BLaER1 treated with 17β-estradiol and CSF1 and Interleukin-3, amounts not matched to agents 10 nM and 100 nM (cell line): Measurements from ENCODE around the gene MARCHF2.
A peak's percentile ranks its signal among the peaks of the same experiment; 100 is the strongest.
"Not testable (repeated sequence)": the region's sequence is repeated elsewhere in the genome, so short reads cannot be mapped to it uniquely, and the experiment has no call there.

Experiments used
- H3K27ac ChIP-seq, 11 experiments: shearing (Covaris generic); formaldehyde crosslinking; 2 replicates each; pipeline ENCODE4 v1.8.1; 2022
- H3K27me3 ChIP-seq, 11 experiments: shearing (Covaris generic); formaldehyde crosslinking; 2 replicates each; pipeline ENCODE4 v1.8.1; 2022
- H3K36me3 ChIP-seq, 11 experiments: shearing (Covaris generic); formaldehyde crosslinking; 2 replicates each; pipeline ENCODE4 v1.8.1; 2022
- H3K4me1 ChIP-seq, 10 experiments: shearing (Covaris generic); formaldehyde crosslinking; 2 replicates each; pipeline ENCODE4 v1.8.1; 2022
- H3K4me2 ChIP-seq, 11 experiments: shearing (Covaris generic); formaldehyde crosslinking; 2 replicates each; pipeline ENCODE4 v1.8.1; 2022
- H3K4me3 ChIP-seq, 10 experiments: shearing (Covaris generic); formaldehyde crosslinking; 2 replicates each; pipeline ENCODE4 v1.8.1; 2022
- H3K9ac ChIP-seq, 11 experiments: shearing (Covaris generic); formaldehyde crosslinking; 2 replicates each; pipeline ENCODE4 v1.8.1; 2022
- H3K9me3 ChIP-seq, 11 experiments: shearing (Covaris generic); formaldehyde crosslinking; replicated peaks in 1 of 11; 2 replicates each; pipeline ENCODE4 v1.8.1; 2022
- H4K20me1 ChIP-seq, 11 experiments: shearing (Covaris generic); formaldehyde crosslinking; 2 replicates each; pipeline ENCODE4 v1.8.1; 2022
- Cebpa-rat ChIP-seq, 11 experiments: shearing (Covaris generic); IDR thresholded peaks; 2 replicates each; pipeline ENCODE4 v1.8.1; 2022

The MARCHF2 gene

DNA sequence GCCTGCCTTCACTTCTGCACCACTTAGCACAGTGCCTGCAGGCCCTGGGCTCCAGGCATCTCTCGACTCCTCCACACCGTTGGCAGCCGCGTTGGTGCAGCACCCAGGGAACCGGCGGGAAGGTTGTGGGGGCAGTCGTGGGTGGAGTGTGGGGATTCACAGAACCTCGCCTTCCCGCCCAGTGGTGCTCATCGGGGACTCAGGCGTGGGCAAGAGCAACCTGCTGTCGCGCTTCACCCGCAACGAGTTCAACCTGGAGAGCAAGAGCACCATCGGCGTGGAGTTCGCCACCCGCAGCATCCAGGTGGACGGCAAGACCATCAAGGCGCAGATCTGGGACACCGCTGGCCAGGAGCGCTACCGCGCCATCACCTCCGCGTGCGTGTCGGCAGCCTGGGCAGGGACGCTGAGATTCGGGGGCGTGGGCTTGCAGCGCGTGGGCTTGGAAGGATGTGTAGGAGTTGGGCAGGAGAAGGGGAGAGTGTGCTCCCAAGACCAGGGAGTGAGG is 13.4 kb upstream of the MARCHF2 start:
- Histone ChIP-seq H3K4me3 (no peak overlapping the region), H3K4me2 (no peak overlapping the region), H3K9ac (no peak overlapping the region), H4K20me1 (peaks cover 39 to 82% (median 67%) of the 10 kb centered on the region in 11 experiments), H3K27ac (no peak overlapping the region), H3K4me1 (peaks cover 6 to 39% (median 28%) of the 10 kb centered on the region in 10 experiments; a peak in 19 of 20 replicates), H3K36me3 (peaks cover 41 to 85% (median 55%) of the 10 kb centered on the region in 11 experiments), H3K9me3 (no peaks in the 10 kb centered on the region), H3K27me3 (no peaks in the 10 kb centered on the region)
- no peak for TF ChIP-seq Cebpa-rat (IDR thresholded peaks at IDR 0.05)

DNA sequence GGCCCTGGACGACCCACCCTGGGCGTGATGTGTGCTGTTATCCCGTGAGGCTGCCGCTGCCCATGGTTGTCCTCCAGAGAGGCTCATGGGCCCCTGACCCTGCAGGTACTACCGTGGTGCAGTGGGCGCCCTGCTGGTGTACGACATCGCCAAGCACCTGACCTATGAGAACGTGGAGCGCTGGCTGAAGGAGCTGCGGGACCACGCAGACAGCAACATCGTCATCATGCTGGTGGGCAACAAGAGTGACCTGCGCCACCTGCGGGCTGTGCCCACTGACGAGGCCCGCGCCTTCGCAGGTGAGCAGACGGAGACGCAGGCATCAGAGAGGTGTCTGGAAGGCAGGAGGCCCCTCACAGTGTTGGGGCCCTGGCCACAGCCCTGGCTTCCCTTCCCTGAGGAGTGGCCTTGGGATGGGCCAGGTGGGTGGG is 11.1 kb upstream of the MARCHF2 start:
- Histone ChIP-seq H3K27me3 (no peaks in the 10 kb centered on the region), H3K9me3 (no peaks in the 10 kb centered on the region), H3K27ac (no peak overlapping the region), H3K9ac (no peak overlapping the region), H3K4me3 (no peak overlapping the region), H4K20me1 (peaks cover 18 to 59% (median 44%) of the 10 kb centered on the region in 11 experiments), H3K36me3 (peaks cover 46 to 88% (median 63%) of the 10 kb centered on the region in 11 experiments), H3K4me1 (peaks cover 3 to 22% (median 17%) of the 10 kb centered on the region in 10 experiments; a peak in 19 of 20 replicates), H3K4me2 (no peak overlapping the region)
- TF ChIP-seq Cebpa-rat (IDR thresholded peaks at IDR 0.05): no peak

DNA sequence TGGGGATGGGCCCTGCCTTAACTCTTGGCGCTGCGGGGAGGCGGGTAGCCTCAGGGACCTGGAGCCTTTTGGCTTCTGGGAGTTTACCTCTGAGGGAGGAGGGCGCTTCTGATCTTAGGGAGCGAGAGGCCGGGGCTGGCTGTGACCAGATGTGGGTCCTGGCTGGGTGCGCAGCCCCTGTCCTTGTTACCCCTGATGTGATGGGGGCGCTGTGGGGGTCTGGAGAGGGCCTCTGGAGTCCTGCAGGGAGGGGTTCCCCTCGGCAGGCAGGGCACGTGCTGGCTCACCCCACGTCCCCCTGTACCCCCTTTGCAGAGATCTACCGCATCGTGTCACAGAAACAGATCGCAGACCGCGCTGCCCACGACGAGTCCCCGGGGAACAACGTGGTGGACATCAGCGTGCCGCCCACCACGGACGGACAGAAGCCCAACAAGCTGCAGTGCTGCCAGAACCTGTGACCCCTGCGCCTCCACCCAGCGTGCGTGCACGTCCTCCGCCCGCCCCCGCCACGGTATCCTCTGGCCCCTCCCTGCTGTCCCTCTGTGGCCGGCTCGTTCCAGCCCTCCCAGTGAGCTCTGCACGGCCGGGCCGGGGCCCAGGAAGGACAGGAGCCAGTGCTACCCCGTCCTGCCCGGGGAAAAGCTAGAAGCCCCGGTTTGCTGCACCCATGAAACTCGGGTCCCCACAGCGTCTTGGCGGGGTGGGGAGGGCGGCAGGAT is 9.8 kb upstream of the MARCHF2 start:
- no peak overlapping the region for H3K4me3 ChIP-seq
- H3K27ac ChIP-seq: no peak overlapping the region
- peaks cover 0 to 10% (median 4%) of the 10 kb centered on the region in 10 experiments; a peak in 14 of 20 replicates for H3K4me1 ChIP-seq
- H4K20me1 ChIP-seq: peaks cover 5 to 47% (median 32%) of the 10 kb centered on the region in 11 experiments
- H3K27me3 ChIP-seq: no peaks in the 10 kb centered on the region
- H3K36me3 ChIP-seq: peaks cover 46 to 79% (median 58%) of the 10 kb centered on the region in 11 experiments
- no peak for TF ChIP-seq Cebpa-rat (IDR thresholded peaks at IDR 0.05)
- no peaks in the 10 kb centered on the region for H3K9me3 ChIP-seq
- no peak overlapping the region for H3K9ac ChIP-seq
- no peak overlapping the region for H3K4me2 ChIP-seq

DNA sequence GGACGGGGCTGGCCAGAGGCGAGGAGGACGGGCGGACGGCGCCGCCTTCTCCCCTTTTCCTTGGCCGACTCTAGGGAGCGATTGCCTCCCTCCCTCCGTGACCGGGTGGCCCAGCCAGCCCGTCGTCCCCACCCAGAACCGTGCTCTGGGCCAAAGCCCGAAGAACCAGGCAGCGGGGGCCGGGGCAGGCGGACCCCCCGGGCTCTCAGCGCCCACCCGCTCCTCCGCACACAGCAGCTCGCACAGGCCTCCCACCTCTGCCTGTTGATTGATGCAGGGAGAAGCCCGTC is 9.3 kb upstream of the MARCHF2 start:
- no peak for TF ChIP-seq Cebpa-rat (IDR thresholded peaks at IDR 0.05)
- no peak overlapping the region for H3K27ac ChIP-seq
- H3K4me3 ChIP-seq: no peak overlapping the region
- no peak overlapping the region for H3K9ac ChIP-seq
- peaks cover under 1 to 42% (median 27%) of the 10 kb centered on the region in 11 experiments; a peak in 18 of 22 replicates for H4K20me1 ChIP-seq
- no peaks in the 10 kb centered on the region for H3K27me3 ChIP-seq
- peaks cover 46 to 74% (median 54%) of the 10 kb centered on the region in 11 experiments for H3K36me3 ChIP-seq
- H3K4me2 ChIP-seq: no peak overlapping the region
- H3K4me1 ChIP-seq: peaks cover 0 to 5% (median 0%) of the 10 kb centered on the region in 10 experiments; a peak in 1 of 20 replicates
- H3K9me3 ChIP-seq: no peaks in the 10 kb centered on the region

DNA sequence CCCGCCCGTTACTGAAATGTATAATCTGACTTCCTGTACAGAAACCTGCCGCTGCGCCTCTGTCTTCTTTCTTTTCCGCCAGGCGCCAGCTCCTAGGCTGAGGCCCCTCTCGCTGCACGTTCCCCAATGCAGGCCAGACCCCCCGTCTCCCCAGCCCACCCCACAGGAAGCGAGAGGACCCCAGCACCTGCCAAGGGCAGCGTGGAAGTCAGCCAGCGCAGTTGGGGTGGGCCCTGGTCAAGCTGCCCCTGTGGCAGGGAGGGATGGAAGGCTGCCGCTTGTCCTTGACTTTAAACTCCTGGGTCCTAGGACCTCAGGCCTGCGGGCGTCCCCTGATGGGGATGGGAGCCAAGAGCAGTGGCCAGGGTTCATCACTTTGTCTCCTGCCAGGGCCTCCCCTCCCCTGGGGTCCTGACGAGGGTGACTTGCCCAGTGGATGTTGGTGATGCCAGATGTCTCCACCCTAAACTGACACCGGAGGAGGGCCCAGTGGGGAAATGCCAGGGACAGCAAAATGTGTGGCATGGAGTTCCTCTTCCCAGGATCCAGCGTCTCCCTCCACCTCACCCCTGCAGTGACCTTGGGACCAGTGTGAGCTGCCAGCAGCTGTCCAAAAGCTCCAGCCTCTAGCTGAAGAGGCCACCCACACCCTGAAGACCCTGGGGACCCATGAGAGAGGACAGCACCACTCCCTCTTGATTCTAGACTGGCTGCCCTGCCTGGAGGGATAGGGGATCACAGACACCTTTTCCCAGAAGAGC is 8.5 kb upstream of the MARCHF2 start:
- H3K4me3 ChIP-seq: no peak overlapping the region
- H3K4me2 ChIP-seq: no peak overlapping the region
- H4K20me1 ChIP-seq: peaks cover 0 to 34% (median 19%) of the 10 kb centered on the region in 11 experiments; a peak in 17 of 22 replicates
- H3K4me1 ChIP-seq: no peaks in the 10 kb centered on the region
- H3K9ac ChIP-seq: peak overlapping the region in 1 of 11 experiments; percentile 19; a peak in 1 of 22 replicates
- no peak for TF ChIP-seq Cebpa-rat (IDR thresholded peaks at IDR 0.05)
- peaks cover 42 to 69% (median 48%) of the 10 kb centered on the region in 11 experiments for H3K36me3 ChIP-seq
- H3K9me3 ChIP-seq: no peaks in the 10 kb centered on the region
- H3K27me3 ChIP-seq: no peaks in the 10 kb centered on the region
- H3K27ac ChIP-seq: no peak overlapping the region

DNA sequence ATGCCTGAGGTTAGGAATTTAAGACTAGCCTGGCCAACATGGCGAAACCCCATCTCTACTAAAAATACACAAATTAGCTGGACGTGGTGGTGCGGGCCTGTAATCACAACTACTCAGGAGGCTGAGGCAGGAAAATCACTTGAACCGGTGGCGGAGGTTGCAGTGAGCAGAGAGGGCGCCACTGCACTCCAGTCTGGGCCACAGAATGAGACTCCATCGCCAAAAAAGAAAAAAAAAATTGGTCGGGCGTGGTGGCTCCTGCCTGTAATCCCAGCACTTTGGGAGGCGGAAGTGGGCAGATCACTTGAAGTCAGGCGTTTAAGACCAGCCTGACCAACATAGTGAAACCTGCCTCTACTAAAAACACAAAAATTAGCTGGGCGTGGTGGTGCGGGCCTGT is 2.4 kb upstream of the MARCHF2 start:
- not testable (repeated sequence) for H3K27me3 ChIP-seq, H4K20me1 ChIP-seq, H3K9ac ChIP-seq, H3K4me3 ChIP-seq, H3K9me3 ChIP-seq
- H3K4me2 ChIP-seq: peak overlapping the region in 4 of 11 experiments; percentile 0 to 67 (median 39); a peak in 6 of 22 replicates
- H3K4me1 ChIP-seq: peaks cover 7 to 50% (median 14%) of the 10 kb centered on the region in 10 experiments
- H3K27ac ChIP-seq: peak overlapping the region in 1 of 11 experiments; percentile 9; a peak in 3 of 22 replicates
- peaks cover 0 to 15% (median under 1%) of the 10 kb centered on the region in 11 experiments; a peak in 7 of 22 replicates for H3K36me3 ChIP-seq

DNA sequence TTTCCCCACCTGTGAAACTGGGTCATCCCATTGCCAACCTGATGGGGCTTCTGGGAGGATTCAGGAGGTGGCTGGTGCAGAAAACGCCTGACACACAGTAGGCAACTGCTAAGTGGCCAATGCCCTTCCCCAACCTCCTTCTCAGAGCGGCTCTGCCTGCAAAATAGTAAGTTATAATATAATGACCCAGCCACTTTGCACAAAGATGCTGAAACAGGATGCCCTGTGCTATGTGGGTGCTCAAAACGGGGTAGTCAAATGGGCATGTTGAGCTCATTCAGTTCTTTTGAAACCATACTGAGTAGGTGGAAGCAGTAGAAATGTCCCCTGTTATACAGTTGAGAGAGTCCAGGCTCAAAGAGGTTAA is 507 bp downstream of the MARCHF2 start:
- peak overlapping the region in 10 of 11 experiments; percentile 50 to 84 (median 70); a peak in 19 of 22 replicates for H3K27ac ChIP-seq
- H3K9ac ChIP-seq: peak overlapping the region; percentile 69 to 94 (median 82)

DNA sequence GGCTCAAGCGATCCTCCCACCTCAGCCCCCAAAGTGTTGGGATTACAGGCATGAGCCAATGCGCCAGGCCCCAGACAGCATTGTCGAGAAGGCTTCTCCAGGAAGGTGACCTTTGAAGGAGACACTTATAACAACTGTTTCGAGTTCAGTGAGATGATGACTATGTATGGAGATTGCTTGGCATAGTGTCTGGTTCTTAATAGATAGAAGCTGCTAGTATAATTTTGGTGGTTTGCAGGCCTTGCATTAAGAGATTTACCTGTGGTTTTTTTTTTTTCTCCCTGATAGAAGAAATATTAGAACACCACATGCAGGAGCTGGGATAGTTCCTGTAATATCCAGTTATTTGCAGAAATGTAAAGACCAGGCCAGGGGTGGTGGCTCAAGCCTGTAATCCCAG is 3.7 kb downstream of the MARCHF2 start:
- Histone ChIP-seq H4K20me1 (no peaks in the 10 kb centered on the region; a peak in 1 of 22 replicates), H3K4me2 (peak overlapping the region in 3 of 11 experiments; percentile 59 to 76 (median 60); a peak in 4 of 22 replicates), H3K27me3 (no peaks in the 10 kb centered on the region), H3K9ac (no peak overlapping the region), H3K4me1 (peaks cover 7 to 62% (median 13%) of the 10 kb centered on the region in 10 experiments), H3K9me3 (no peaks in the 10 kb centered on the region), H3K4me3 (no peak overlapping the region), H3K27ac (no peak overlapping the region), H3K36me3 (peaks cover 0 to 5% (median 0%) of the 10 kb centered on the region in 11 experiments; a peak in 4 of 22 replicates)
- no peak for TF ChIP-seq Cebpa-rat (IDR thresholded peaks at IDR 0.05)

More for the DNA sequence above, 507 bp downstream of the MARCHF2 start:
- no peaks in the 10 kb centered on the region for H3K27me3 ChIP-seq
- no peaks in the 10 kb centered on the region; a peak in 1 of 22 replicates for H4K20me1 ChIP-seq
- H3K4me3 ChIP-seq: peak overlapping the region; percentile 72 to 98 (median 79)
- no peaks in the 10 kb centered on the region for H3K9me3 ChIP-seq
- no peak for TF ChIP-seq Cebpa-rat (IDR thresholded peaks at IDR 0.05)
- no peaks in the 10 kb centered on the region; a peak in 1 of 22 replicates for H3K36me3 ChIP-seq
- H3K4me2 ChIP-seq: peak overlapping the region; percentile 89 to 100 (median 95)
- H3K4me1 ChIP-seq: peaks cover 7 to 77% (median 18%) of the 10 kb centered on the region in 10 experiments
